Left renal pelvis (tissue), 4 donors: ENCODE data around the gene GBA3. TPM values are rescaled to one million over a fixed set of nuclear protein-coding genes. Genes with fewer than 3 reads are reported as not detected.

ENCODE experiments used
- DNase-seq, 4 donors: peaks; one replicate each; pipeline ENCODE4 v3.0.0-alpha.2; 2013; ENCODE audit warnings: low read depth in 4 of 4, low spot score in 3 of 4
- polyA plus RNA-seq, 4 donors: library from polyadenylated mRNA; unstranded; fragments of 120-200 nt; gene quantifications; one replicate each; pipeline ENCODE4 v1.2.1, GENCODE V29; 2013; ENCODE audit not compliant: insufficient read length in 4 of 4

The GBA3 gene
- 10 to 100 TPM in 3 of 4 donors, under 1 TPM in 1; 0.45 to 14.3 (median 12.5) TPM for polyA plus RNA-seq

DNA sequence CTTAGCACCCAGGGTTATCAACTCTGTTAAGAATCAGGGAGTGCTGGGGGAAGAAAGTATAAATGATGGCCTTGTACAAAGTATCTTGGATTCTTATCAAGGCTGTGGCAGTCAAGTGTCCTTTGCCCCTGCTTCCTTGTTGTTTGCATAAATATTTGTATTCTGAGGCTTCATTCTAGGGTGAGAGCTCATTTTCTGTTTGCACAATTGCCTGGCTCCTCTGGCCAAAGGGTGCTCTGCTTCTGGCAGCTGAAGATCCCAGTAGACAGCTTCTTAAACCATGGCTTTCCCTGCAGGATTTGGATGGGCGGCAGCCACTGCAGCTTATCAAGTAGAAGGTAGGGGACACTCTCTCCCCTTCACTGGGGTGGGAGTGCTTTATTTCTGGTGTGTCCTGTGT, at the start of gene GBA3:
Gene GBA3 (plus strand): TSS at position 202 of the 400 bp plus-strand sequence.
- no peak for DNase-seq

DNA sequence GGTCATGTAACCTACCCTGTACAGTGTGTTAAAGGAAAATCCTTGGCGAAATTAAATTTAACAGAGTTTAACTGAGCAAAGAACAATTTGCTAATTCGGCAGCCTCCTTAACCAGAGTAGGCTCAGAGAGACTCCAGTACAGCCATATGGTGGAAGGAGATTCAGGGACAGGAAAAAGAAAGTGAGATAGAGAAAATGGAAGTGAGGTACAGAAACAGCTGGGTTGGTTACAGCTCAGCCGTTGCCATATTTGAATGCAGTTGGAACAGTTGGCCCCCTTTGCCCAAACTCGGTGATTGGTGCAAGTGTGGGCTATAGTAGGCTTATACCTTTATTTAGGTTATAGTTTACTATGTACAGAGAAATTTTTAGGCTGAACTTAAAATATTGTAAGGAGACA, 48.8 kb upstream of the GBA3 start:
- DNase-seq, result no peak

- DNase-seq, result no peak
These were observed 47.1 kb upstream of the GBA3 start for GRCh38 chr4:22645481-22646182.

DNA sequence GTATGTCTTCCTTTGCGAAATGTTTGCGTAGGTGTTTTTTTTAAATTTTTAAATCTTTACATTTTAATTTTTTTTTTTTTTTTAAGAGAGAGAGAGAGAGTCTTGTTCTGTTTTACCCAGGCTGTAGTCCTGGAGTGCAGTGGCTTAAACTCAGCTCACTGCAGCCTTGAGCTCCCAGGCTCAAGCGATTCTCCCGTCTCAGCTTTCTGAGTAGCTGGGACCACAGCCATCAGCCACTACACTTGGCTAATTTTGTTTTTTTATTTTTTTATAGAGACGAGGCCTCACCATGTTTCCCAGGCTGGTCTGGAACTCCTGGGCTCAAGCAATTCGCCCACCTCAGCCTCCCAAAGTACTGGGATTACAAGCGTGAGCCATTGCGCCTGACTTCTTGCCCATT, 43.7 kb upstream of the GBA3 start:
- no peak for DNase-seq

- no peak for DNase-seq
These were observed 42.0 kb upstream of the GBA3 start for GRCh38 chr4:22650771-22651170.

GRCh38 chr4:22653752-22654151, 39.0 kb upstream of the GBA3 start:
- no peak for DNase-seq

- DNase-seq, result no peak
These were observed 31.3 kb upstream of the GBA3 start for GRCh38 chr4:22661443-22661842.

DNA sequence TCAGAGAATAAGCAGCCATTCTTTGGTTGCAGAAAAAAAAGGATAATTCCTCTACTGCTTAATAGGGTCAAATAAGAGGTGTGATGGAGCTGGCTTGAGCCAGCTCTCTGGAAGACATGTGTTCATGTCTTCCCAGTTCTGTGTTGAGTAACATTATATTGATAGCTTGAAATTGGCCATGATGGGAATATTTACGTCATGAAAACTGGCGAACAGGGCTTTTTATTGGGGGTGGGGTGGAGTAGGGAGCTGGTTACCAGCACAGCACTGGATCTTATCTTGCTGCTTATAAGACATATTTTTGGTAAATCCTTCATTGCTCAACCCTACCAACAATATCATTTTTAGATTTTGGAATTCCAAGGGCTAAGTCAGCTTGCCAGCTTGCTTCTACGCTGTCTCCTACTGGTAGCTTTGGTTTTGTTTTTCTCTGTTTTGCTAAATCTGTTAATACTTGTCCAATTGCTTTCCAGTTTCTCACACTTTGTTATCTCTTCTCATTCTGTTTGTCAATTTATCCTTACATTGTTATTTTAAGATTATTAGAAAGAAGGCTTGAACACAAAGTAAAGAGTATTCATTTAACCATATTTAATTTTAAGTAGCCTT, 25.3 kb upstream of the GBA3 start:
- no peak for DNase-seq

- no peak for DNase-seq
These were observed 24.4 kb upstream of the GBA3 start for GRCh38 chr4:22668301-22668700.

DNA sequence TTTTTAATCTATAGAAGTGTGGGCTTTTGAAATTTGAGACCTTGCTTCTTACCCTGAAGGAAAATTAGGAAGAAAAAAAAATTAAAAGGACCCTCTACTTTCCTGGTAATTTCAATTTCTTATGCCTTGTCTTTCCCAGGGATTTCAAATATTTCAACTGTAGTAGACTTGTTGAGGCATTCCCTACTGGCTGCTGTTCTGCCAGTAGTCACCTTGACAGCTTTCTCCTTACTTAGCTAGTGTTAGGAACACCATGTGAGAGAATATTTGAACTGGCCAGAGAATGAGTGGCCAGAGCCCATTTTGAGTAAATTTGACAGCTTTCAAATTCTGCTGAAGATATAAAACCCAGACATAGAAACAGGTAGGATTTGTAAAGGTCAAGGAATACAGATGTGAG, 24.0 kb upstream of the GBA3 start:
- no peak for DNase-seq

GRCh38 chr4:22670956-22671355, 21.8 kb upstream of the GBA3 start:
- DNase-seq, result no peak

GRCh38 chr4:22672519-22672918, 20.2 kb upstream of the GBA3 start:
- DNase-seq, result no peak

DNA sequence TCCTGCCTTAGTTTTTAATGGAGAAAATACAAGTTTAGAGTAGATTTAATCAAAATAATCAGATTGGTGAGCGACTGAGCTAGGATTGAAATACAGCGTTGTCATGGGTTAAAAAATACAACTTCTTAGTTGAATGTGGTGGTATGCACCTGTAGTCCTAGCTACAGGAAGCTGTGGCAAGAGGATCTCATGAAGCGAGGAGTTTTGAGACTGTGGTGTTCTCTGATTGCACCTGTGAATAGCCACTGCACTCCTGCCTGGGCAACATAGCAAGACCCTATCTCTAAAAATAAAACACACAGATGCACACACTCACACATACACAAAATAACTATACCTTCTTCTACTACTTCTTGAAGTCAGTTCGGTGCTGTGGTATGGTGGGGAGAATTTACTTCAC, 19.8 kb upstream of the GBA3 start:
- no peak for DNase-seq

DNA sequence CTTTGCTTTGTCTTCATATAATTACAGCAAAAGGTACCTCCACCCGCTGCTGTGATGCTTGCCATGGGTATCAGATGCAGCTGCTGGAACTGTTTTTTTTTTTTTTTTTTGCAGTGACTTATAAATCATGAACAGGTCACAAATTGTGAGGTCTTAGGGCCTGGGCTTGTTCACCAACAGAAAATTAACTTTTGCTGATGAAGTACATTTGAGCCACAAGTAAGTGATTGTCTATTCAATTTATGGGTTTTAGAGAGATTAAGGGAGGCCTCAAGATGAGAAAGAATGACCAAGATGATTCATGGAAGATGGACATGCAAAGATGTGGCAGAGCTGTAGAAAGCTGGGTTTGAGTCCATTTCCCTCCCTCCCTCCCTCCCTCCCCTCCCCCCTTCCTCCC, 18.0 kb upstream of the GBA3 start:
- no peak for DNase-seq

DNA sequence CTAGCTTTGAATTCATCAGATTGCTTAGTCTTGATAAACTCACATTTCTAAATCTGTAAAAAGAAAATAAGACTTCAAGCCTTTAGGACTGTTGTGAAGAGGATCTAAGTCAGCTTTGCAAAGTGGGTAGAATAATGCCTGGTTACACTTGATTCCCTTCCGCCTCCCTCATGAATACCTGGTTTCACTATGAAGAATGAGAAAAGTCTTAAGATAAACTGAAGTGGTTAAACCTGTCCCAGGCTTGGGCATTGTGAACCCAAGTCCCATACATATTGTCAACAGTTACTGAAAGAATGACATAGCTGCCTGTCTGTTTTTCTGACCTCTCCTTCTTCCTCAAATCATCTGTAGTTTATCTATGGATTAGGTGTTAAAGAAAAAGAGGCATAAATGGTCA, 16.7 kb upstream of the GBA3 start:
- no peak for DNase-seq

DNA sequence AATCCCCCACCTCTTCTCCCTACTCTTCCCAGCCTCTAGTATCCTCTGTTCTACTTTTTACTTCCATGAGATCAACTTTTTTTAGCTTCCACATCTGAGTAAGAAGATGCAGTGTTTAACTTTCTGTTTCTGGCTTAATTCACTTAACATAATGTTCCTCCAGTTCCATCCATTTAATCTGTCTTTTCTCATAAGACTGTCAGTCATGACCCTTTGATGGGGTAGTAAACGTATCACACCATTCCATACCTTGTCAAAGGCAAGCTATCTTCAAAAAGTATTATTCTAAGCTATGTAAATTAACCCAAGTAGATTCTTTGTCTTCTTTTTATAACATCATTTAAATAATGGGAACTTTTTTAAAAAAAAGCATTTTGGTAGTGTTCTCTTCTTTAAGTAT, 15.0 kb upstream of the GBA3 start:
- DNase-seq, result no peak

GRCh38 chr4:22678940-22679854, 13.5 kb upstream of the GBA3 start:
- DNase-seq, result no peak

DNA sequence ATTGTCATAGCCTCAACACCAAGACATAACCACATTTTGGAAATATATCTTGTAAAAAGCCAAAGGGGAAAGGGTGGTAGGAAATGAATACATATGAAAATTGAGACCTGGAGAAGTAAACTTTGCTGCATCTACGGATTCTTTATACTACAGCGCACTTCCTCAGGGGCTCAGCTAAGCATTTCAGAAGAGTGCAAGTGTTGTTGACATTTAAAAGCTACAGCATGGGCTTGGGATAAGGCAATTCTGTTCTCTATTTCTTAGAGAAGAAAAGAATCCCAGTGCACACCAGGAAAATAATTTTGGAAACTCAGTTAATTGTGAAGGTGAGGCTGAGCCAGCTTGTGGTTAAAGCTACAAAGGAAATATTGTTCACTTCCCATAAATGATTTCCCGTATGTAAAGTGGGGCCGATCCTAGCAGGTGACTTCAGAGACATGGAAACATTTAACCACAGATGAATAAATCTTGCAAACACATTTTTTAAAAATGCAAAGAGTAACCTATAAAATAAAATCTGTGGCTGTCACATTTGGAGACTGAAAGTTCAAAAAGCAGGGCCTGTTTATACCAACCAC, 12.6 kb upstream of the GBA3 start:
- no peak for DNase-seq

- DNase-seq, result no peak
These were observed 9.0 kb upstream of the GBA3 start for GRCh38 chr4:22683726-22684125.

DNA sequence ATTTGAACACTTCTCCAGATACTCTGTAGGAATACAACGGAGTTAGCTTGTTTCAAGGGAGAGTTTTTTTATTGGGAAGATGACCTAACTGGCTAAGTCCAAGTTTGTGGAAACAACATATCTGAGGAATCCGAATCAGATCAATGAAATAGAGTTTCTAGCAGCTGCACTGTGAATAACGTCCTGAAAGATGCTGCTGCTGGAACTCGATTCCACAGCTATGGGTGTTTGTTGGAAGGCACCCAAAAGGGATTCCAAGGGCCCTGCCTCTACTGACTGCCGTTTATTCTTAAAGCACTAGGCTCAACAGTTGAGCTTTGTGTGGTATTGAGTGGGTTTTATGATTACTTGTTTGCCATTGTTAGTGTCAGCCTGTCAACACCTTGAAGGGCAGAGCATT, 6.6 kb upstream of the GBA3 start:
- DNase-seq, result no peak

- no peak for DNase-seq
These were observed 4.5 kb upstream of the GBA3 start for GRCh38 chr4:22688236-22688635.
